A673 (cell line): ENCODE results near the gene EML2. TPM values are rescaled to one million over a fixed set of nuclear protein-coding genes. Genes with fewer than 3 reads are reported as not detected.

Source experiments
- BruUV-seq: library from RNA; stranded (reverse); fragments of 400-500 nt; replicated peaks from 2 replicates; lab custom pipeline; 2021; lab: Mats Ljungman, UMichigan
- CTCF ChIA-PET: fragments of 300-600 bp; sonication (Branson Sonifier 250); formaldehyde crosslinking; loops from one replicate; lab custom pipeline; 2022; ENCODE audit warnings: antibody characterized with exemption; lab: Charles Lee
- POLR2A ChIA-PET: fragments of 300-600 bp; sonication (Branson Sonifier 250); formaldehyde crosslinking; loops from one replicate; lab custom pipeline; 2022; ENCODE audit warnings: antibody characterized with exemption; ENCODE audit not compliant: low non-redundant PET; lab: Charles Lee
- DNase-seq: peaks from one replicate; pipeline ENCODE4 v3.0.0-alpha.2; 2015; ENCODE audit warnings: low spot score
- H3K27ac ChIP-seq: fragments of 200-600 bp; sonication (generic); 2 replicates; pipeline ENCODE4 v1.5.1; 2016; ENCODE audit warnings: mixed run types, low read depth, mild to moderate bottlenecking, mixed read lengths, antibody characterized with exemption, low read length; ENCODE audit not compliant: poor library complexity, severe bottlenecking
- H3K27me3 ChIP-seq: fragments of 200-600 bp; sonication (generic); replicated peaks from 2 replicates; pipeline ENCODE4 v1.6.1; 2017; ENCODE audit warnings: mixed run types, low read depth, mild to moderate bottlenecking, mixed read lengths, antibody characterized with exemption, low read length; ENCODE audit not compliant: insufficient read depth, poor library complexity
- H3K36me3 ChIP-seq: fragments of 200-600 bp; sonication (generic); 2 replicates; pipeline ENCODE4 v1.6.1; 2016; ENCODE audit warnings: mixed run types, mild to moderate bottlenecking, mixed read lengths, antibody characterized with exemption, low read length; ENCODE audit not compliant: insufficient read depth, poor library complexity, severe bottlenecking
- H3K4me1 ChIP-seq: fragments of 200-600 bp; sonication (generic); 2 replicates; pipeline ENCODE4 v1.6.1; 2017; ENCODE audit warnings: mixed run types, mild to moderate bottlenecking, mixed read lengths, antibody characterized with exemption, low read length; ENCODE audit not compliant: insufficient read depth, poor library complexity, severe bottlenecking
- H3K4me3 ChIP-seq: fragments of 200-600 bp; sonication (generic); 2 replicates; pipeline ENCODE4 v1.5.1; 2016; ENCODE audit warnings: low read depth, mixed run types, mild to moderate bottlenecking, mixed read lengths, low read length; ENCODE audit not compliant: poor library complexity, severe bottlenecking
- H3K9me3 ChIP-seq: fragments of 200-600 bp; sonication (generic); 2 replicates; pipeline ENCODE4 v1.6.1; 2016; ENCODE audit warnings: mixed run types, low read depth, mild to moderate bottlenecking, mixed read lengths, antibody characterized with exemption, low read length; ENCODE audit not compliant: poor library complexity, severe bottlenecking
- CTCF ChIP-seq: fragments of 300-800, 200-600 bp; sonication (generic); conservative IDR thresholded peaks from 2 replicates; pipeline ENCODE4 v1.5.1; 2017; ENCODE audit warnings: low read depth, mild to moderate bottlenecking, antibody characterized with exemption, low read length, moderate library complexity, mixed read lengths
- EZH2 ChIP-seq: fragments of 200-600 bp; sonication (generic); IDR thresholded peaks from 2 replicates; pipeline ENCODE4 v1.6.1; 2017; ENCODE audit warnings: borderline replicate concordance, low read depth, mild to moderate bottlenecking, mixed read lengths, antibody characterized with exemption, low read length; ENCODE audit not compliant: poor library complexity, severe bottlenecking
- intact Hi-C: fragments of 100-400 bp; cut with micrococcal nuclease; formaldehyde crosslinking; loops from one replicate; pipeline ENCODE4 v1.10.0; 2022; ENCODE audit not compliant: unreplicated experiment
- total RNA-seq: library from RNA; stranded (reverse); gene quantifications from 2 replicates; pipeline ENCODE4 v1.2.3, GENCODE V29; 2021

EML2 gene
- total RNA-seq, 1 experiment from 2014 or later: 17.0 TPM

- no peak overlapping the region for H3K4me3 ChIP-seq
- H3K9me3 ChIP-seq: no peaks in the 10 kb centered on the region
- peaks cover 5% of the 10 kb centered on the region for H3K4me1 ChIP-seq
- H3K27me3 ChIP-seq: no peaks in the 10 kb centered on the region
- H3K36me3 ChIP-seq: peaks cover 30% of the 10 kb centered on the region
- TF ChIP-seq CTCF: no peak
- TF ChIP-seq EZH2: no peak
- no peak overlapping the region for H3K27ac ChIP-seq
- CTCF ChIA-PET: interaction anchor here (0.5 to 1.6 kb wide), 2 partner anchors 10 to 87 kb away, joined by 3 to 4 read pairs; partner anchors contain the start of gene QPCTL
- POLR2A ChIA-PET: no interaction called here
- DNase-seq: no peak
- intact Hi-C loops: no loop called here
- BruUV-seq: no TSS peak
Measured at GRCh38 chr19:45682908-45683307, 43.7 kb upstream of the EML2 start.

GRCh38 chr19:45682117-45682516 lies 42.9 kb upstream of the EML2 start:
- no peak for DNase-seq
- ChIA-PET CTCF (interaction anchor here (1.6 kb wide), 1 partner anchor 10 kb away, joined by 3 read pairs; the partner anchor contains the start of gene QPCTL), POLR2A (no interaction called here)
- peaks cover 22% of the 10 kb centered on the region for H3K36me3 ChIP-seq
- H3K4me1 ChIP-seq: peaks cover 10% of the 10 kb centered on the region
- no peaks in the 10 kb centered on the region for H3K27me3 ChIP-seq
- BruUV-seq: no TSS peak
- TF ChIP-seq CTCF: no peak
- no peak for TF ChIP-seq EZH2
- no peak overlapping the region for H3K4me3 ChIP-seq
- no peak overlapping the region for H3K27ac ChIP-seq
- no peaks in the 10 kb centered on the region for H3K9me3 ChIP-seq
- intact Hi-C loops: no loop called here

- peak overlapping the region; percentile 14 for H3K27ac ChIP-seq
- peak; percentile 86 for TF ChIP-seq CTCF
- no peak for TF ChIP-seq EZH2
- H3K9me3 ChIP-seq: no peaks in the 10 kb centered on the region
- intact Hi-C loops: no loop called here
- CTCF ChIA-PET: interaction anchor here (1.6 kb wide), 1 partner anchor 11 kb away, joined by 3 read pairs; the partner anchor contains the start of gene QPCTL
- DNase-seq: peak; percentile 79
- POLR2A ChIA-PET: interaction anchor here (0.7 kb wide), 1 partner anchor 40 kb away, joined by 8 read pairs; no protein-coding TSS in a partner anchor
- BruUV-seq: no TSS peak
- H3K27me3 ChIP-seq: no peaks in the 10 kb centered on the region
- peak overlapping the region; percentile 41 for H3K4me3 ChIP-seq
- H3K36me3 ChIP-seq: peaks cover 16% of the 10 kb centered on the region
- H3K4me1 ChIP-seq: peaks cover 10% of the 10 kb centered on the region
Measured at GRCh38 chr19:45681391-45682015, 42.3 kb upstream of the EML2 start.
